Ramos (cell line): ENCODE data around the gene CDX1.

Source experiments
- in situ Hi-C: fragments of 300-500 bp; cut with MboI; formaldehyde crosslinking; loops from one replicate; pipeline ENCODE4 v1.14.3; 2022; ENCODE audit warnings: low sequenced_read_pairs; ENCODE audit not compliant: unreplicated experiment

The CDX1 gene

GRCh38 chr5:150144246-150144801 lies 22.3 kb upstream of the CDX1 start:
- in situ Hi-C loops, result no loop called here

- in situ Hi-C loops, result no loop called here
These were observed 21.7 kb upstream of the CDX1 start for GRCh38 chr5:150144879-150145278.

- in situ Hi-C loops, result no loop called here
These were observed 20.3 kb upstream of the CDX1 start for GRCh38 chr5:150146235-150146634.

- in situ Hi-C loops, result no loop called here
These were observed 19.5 kb upstream of the CDX1 start for GRCh38 chr5:150146862-150147601.

- in situ Hi-C loops, result no loop called here
These were observed 18.9 kb upstream of the CDX1 start for GRCh38 chr5:150147670-150148069.

- in situ Hi-C loops, result no loop called here
These were observed 18.3 kb upstream of the CDX1 start for GRCh38 chr5:150148117-150148927.

- in situ Hi-C loops, result no loop called here
These were observed 17.0 kb upstream of the CDX1 start for GRCh38 chr5:150149618-150150017.

- in situ Hi-C loops, result no loop called here
These were observed 13.7 kb upstream of the CDX1 start for GRCh38 chr5:150152636-150153462.

GRCh38 chr5:150153483-150153882 lies 13.1 kb upstream of the CDX1 start:
- in situ Hi-C loops, result no loop called here

- in situ Hi-C loops, result no loop called here
These were observed 12.5 kb upstream of the CDX1 start for GRCh38 chr5:150153957-150154617.

GRCh38 chr5:150154618-150155128 lies 11.9 kb upstream of the CDX1 start:
- in situ Hi-C loops, result no loop called here

- in situ Hi-C loops, result no loop called here
These were observed 11.1 kb upstream of the CDX1 start, which contains the start of gene PDGFRB for GRCh38 chr5:150155258-150156026. Gene PDGFRB, minus strand, starts transcription at chr5:150155845. Its CDS starts 18,798 bp downstream, at chr5:150137047.

GRCh38 chr5:150156027-150156368 lies 10.6 kb upstream of the CDX1 start:
- in situ Hi-C loops, result no loop called here

- in situ Hi-C loops, result no loop called here
These were observed 10.0 kb upstream of the CDX1 start for GRCh38 chr5:150156540-150156939.

- in situ Hi-C loops, result no loop called here
These were observed 9.4 kb upstream of the CDX1 start for GRCh38 chr5:150157168-150157567.

GRCh38 chr5:150158170-150158949 lies 8.2 kb upstream of the CDX1 start:
- in situ Hi-C loops, result no loop called here

- in situ Hi-C loops, result no loop called here
These were observed 7.5 kb upstream of the CDX1 start for GRCh38 chr5:150159031-150159430.

- in situ Hi-C loops, result no loop called here
These were observed 6.8 kb upstream of the CDX1 start for GRCh38 chr5:150159741-150160179.
